ENCODE results near the gene EGFL6. TPM values are rescaled to one million over a fixed set of nuclear protein-coding genes. Genes with fewer than 3 reads are reported as not detected.

Gene EGFL6
- total and polyA plus RNA-seq, 2 experiments from 2014 or later, result 116 to 131 TPM

GRCh38 chrX:13536551-13536950, 32.9 kb upstream of the EGFL6 start:
- Histone ChIP-seq H3K4me3 (no peak overlapping the region), H3K4me2 (no peak overlapping the region), H3K9me3 (ENCODE audit: low read depth) (no peaks in the 10 kb centered on the region), H3K36me3 (replicated peaks; ENCODE audit: insufficient read depth, low read depth) (no peaks in the 10 kb centered on the region), H3K27me3 (no peaks in the 10 kb centered on the region), H3K79me2 (no peaks in the 10 kb centered on the region), H2AFZ (no peak overlapping the region), H4K20me1 (ENCODE audit: insufficient read depth, poor library complexity, severe bottlenecking) (no peaks in the 10 kb centered on the region), H3K27ac (no peak overlapping the region), H3K4me1 (ENCODE audit: insufficient read depth) (no peaks in the 10 kb centered on the region), H3K9me2 (replicated peaks; ENCODE audit: insufficient read depth) (no peaks in the 10 kb centered on the region)
- no peak for DNase-seq (ENCODE audit: low spot score)
- TF ChIP-seq CTCF (IDR thresholded peaks at IDR 0.05; ENCODE audit: poor library complexity) (no peak), EZH2phosphoT487 (IDR thresholded peaks at IDR 0.05; ENCODE audit: low read depth, severe bottlenecking, unreplicated experiment) (no peak), EZH2 (IDR thresholded peaks at IDR 0.05; ENCODE audit: borderline replicate concordance) (no peak)
- 73% methylated on average over 4 of the region's 4 CpGs for WGBS (ENCODE audit: low lambda C conversion rate, missing lambda C conversion rate)

- H3K4me2 ChIP-seq, result no peak overlapping the region
- no peak for DNase-seq (ENCODE audit: low spot score)
- no peaks in the 10 kb centered on the region for H4K20me1 ChIP-seq (ENCODE audit: insufficient read depth, poor library complexity, severe bottlenecking)
- no peaks in the 10 kb centered on the region for H3K4me1 ChIP-seq (ENCODE audit: insufficient read depth)
- no peak for TF ChIP-seq EZH2 (IDR thresholded peaks at IDR 0.05; ENCODE audit: borderline replicate concordance)
- no peak for TF ChIP-seq CTCF (IDR thresholded peaks at IDR 0.05; ENCODE audit: poor library complexity)
- no peak for TF ChIP-seq EZH2phosphoT487 (IDR thresholded peaks at IDR 0.05; ENCODE audit: low read depth, severe bottlenecking, unreplicated experiment)
- no peaks in the 10 kb centered on the region for H3K79me2 ChIP-seq
- no peaks in the 10 kb centered on the region for H3K9me2 ChIP-seq (replicated peaks; ENCODE audit: insufficient read depth)
- WGBS (ENCODE audit: low lambda C conversion rate, missing lambda C conversion rate), result 79% methylated on average over 3 of the region's 3 CpGs
- no peak overlapping the region for H3K4me3 ChIP-seq
- H3K27me3 ChIP-seq, result no peaks in the 10 kb centered on the region
- no peak overlapping the region for H3K27ac ChIP-seq
- no peak overlapping the region for H2AFZ ChIP-seq
- no peaks in the 10 kb centered on the region for H3K9me3 ChIP-seq (ENCODE audit: low read depth)
- no peaks in the 10 kb centered on the region for H3K36me3 ChIP-seq (replicated peaks; ENCODE audit: insufficient read depth, low read depth)
These were observed 31.0 kb upstream of the EGFL6 start for GRCh38 chrX:13538414-13538813.

- H3K9me2 ChIP-seq (replicated peaks; ENCODE audit: insufficient read depth), result no peaks in the 10 kb centered on the region
- no peaks in the 10 kb centered on the region for H3K4me1 ChIP-seq (ENCODE audit: insufficient read depth)
- H2AFZ ChIP-seq, result no peak overlapping the region
- DNase-seq (ENCODE audit: low spot score), result no peak
- H3K79me2 ChIP-seq, result no peaks in the 10 kb centered on the region
- no peak for TF ChIP-seq EZH2 (IDR thresholded peaks at IDR 0.05; ENCODE audit: borderline replicate concordance)
- no peak for TF ChIP-seq CTCF (IDR thresholded peaks at IDR 0.05; ENCODE audit: poor library complexity)
- no peak for TF ChIP-seq EZH2phosphoT487 (IDR thresholded peaks at IDR 0.05; ENCODE audit: low read depth, severe bottlenecking, unreplicated experiment)
- no peaks in the 10 kb centered on the region for H3K36me3 ChIP-seq (replicated peaks; ENCODE audit: insufficient read depth, low read depth)
- no peaks in the 10 kb centered on the region for H4K20me1 ChIP-seq (ENCODE audit: insufficient read depth, poor library complexity, severe bottlenecking)
- 60% methylated on average over 2 of the region's 2 CpGs for WGBS (ENCODE audit: low lambda C conversion rate, missing lambda C conversion rate)
- no peak overlapping the region for H3K27ac ChIP-seq
- no peak overlapping the region for H3K4me3 ChIP-seq
- H3K9me3 ChIP-seq (ENCODE audit: low read depth), result no peaks in the 10 kb centered on the region
- no peaks in the 10 kb centered on the region for H3K27me3 ChIP-seq
- H3K4me2 ChIP-seq, result no peak overlapping the region
These were observed 28.8 kb upstream of the EGFL6 start for GRCh38 chrX:13540602-13541001.

GRCh38 chrX:13545726-13546125, 23.7 kb upstream of the EGFL6 start:
- TF ChIP-seq EZH2 (IDR thresholded peaks at IDR 0.05; ENCODE audit: borderline replicate concordance) (no peak), CTCF (IDR thresholded peaks at IDR 0.05; ENCODE audit: poor library complexity) (no peak), EZH2phosphoT487 (IDR thresholded peaks at IDR 0.05; ENCODE audit: low read depth, severe bottlenecking, unreplicated experiment) (no peak)
- H3K79me2 ChIP-seq, result no peaks in the 10 kb centered on the region
- H3K9me3 ChIP-seq (ENCODE audit: low read depth), result no peaks in the 10 kb centered on the region
- H3K36me3 ChIP-seq (replicated peaks; ENCODE audit: insufficient read depth, low read depth), result no peaks in the 10 kb centered on the region
- no peak overlapping the region for H2AFZ ChIP-seq
- H4K20me1 ChIP-seq (ENCODE audit: insufficient read depth, poor library complexity, severe bottlenecking), result no peaks in the 10 kb centered on the region
- no peaks in the 10 kb centered on the region for H3K4me1 ChIP-seq (ENCODE audit: insufficient read depth)
- no peak for DNase-seq (ENCODE audit: low spot score)
- H3K4me3 ChIP-seq, result no peak overlapping the region
- no peaks in the 10 kb centered on the region for H3K27me3 ChIP-seq
- no peak overlapping the region for H3K27ac ChIP-seq
- 78% methylated on average over 2 of the region's 2 CpGs for WGBS (ENCODE audit: low lambda C conversion rate, missing lambda C conversion rate)
- H3K9me2 ChIP-seq (replicated peaks; ENCODE audit: insufficient read depth), result no peaks in the 10 kb centered on the region
- H3K4me2 ChIP-seq, result no peak overlapping the region

All from hepatocyte (in vitro differentiated cells).